HG02981 (cell line): ENCODE results near the gene HSPA1B.

Source experiments
- ATAC-seq: cut with Tn5 transposase; IDR thresholded peaks from one replicate; pipeline ENCODE4 v1.9.1; 2021; ENCODE audit warnings: mild to moderate bottlenecking, moderate library complexity; ENCODE audit not compliant: unreplicated experiment

HSPA1B gene

DNA sequence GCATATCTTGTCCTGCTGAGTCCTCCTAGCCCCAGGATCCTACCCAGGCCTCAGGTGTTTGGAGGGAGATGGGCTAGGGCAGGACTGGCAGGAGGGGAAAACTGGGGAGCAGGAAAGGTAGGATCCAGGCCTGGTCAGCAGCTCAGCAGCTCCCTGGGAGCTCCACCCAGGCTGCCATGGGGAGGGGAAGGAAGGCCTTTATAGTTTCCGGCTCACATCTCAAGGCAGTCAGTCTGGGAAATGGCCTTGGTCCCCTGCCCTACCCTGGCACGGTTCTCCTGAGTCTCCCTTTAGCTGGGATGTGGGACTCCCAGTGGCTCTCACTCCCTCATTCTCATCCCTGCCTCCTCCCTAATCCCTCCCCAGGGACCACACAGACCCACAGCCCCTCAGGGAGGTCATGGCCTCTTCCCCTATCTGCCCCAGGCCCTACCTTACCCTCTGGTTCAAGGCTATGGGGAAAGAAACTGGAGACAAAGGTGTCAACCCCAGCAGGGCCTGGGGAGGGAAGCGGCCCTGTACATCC lies 49.6 kb downstream of the HSPA1B start:
- ATAC-seq: no peak

DNA sequence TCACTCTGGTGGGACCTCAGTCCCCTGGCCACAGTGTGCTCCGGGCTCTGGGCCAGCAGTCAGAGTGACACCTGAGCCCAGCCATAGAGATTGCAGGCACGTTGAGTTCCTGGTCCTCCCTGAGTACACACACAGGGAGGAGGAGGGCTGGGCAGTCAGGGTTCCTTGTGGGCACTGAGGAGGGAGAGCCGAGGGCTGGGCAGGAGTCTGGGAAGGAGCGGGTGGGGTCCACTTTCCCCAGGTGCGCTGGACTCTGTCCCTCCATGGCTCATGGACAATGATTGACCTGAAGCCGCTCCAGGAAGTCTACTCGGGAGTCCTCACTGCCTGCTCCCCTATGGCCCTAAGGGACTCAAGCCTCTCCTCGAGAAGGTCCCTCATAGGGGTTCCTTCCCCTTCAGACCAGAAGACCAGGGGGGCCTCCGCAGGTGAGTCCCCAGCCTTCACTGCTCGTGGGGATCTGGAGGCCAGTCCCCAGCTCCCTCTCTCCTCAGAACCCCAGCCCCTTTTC lies 50.2 kb downstream of the HSPA1B start:
- no peak for ATAC-seq

DNA sequence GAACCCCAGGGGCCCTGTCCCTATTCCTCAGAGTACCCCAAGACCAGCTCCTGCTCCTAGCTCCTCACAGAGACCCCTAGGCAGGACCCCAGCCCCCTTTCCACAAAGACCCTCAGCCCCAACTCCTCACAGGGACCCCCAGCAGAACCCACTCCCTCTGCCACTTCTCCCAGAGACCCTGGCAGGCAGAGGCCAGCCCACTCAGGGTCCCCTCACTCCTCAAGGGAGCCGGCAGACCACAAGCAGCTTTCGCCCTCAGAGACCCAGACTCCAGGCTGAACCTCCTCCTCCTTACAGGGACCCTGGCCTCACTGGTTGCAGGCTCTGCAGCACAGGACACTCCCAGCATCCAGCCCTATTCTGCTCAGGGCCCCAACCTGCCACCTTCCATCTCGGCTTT lies 50.7 kb downstream of the HSPA1B start:
- no peak for ATAC-seq

- no peak for ATAC-seq
These were observed 51.2 kb downstream of the HSPA1B start, which contains the start of gene SLC44A4 for GRCh38 chr6:31878726-31879125. SLC44A4 (minus strand) TSS chr6:31878997; CDS start chr6:31878980, 17 bp downstream.

DNA sequence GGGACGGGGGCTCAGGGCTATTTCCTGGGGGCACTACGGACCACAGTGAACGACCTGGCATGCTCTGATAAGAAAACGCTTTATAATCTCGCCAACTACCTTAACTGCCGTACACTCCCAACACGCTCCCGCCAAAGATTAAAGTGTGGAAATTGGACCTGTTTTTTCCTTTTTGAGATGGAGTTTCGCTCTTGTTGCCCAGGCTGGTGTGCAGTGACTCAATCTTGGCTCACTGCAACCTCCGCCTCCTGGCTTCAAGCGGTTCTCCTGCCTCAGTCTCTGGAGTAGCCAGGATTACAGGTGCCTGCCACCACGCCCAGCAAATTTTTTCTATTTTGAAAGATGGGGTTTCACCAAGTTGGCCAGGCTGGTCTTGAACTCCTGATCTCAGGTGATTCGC lies 51.6 kb downstream of the HSPA1B start:
- ATAC-seq: no peak
